ENCODE data around the gene TAC3.

DNA sequence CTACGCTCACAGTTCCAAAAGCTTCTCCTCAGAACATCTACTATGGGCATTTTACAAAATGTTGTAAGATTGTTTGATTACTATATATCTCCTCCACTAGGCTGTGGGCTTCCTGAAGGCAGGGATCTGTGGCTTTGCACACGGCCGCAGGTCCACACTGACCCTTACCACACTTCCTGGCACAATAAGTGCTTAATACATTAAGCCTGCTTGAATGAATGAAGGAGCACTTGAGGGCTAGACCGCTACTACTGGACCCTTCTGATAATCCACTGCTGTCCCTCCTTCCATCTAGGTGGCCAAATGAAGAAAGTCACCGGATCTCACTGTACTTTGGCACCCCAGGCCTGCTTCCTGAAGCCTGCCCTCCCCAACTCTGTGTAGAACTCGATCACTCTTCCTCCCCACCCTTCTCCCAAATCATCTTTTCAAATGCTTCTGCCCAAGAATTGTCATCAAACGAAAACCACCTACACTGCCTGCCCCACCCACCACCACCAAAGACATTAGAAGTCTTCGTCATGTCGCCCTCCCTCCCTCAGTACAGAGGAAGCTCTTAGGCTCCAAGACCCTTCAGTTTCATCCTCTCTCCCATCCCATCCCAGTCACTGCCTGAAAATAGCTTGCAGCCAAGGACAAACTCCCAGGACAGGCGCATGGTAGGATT is 9.4 kb downstream of the TAC3 start:
- TF ChIP-seq POLR2AphosphoS5 (IDR thresholded peaks at IDR 0.05; ENCODE audit: low read depth, low read length) (no peak), TAF1 (IDR thresholded peaks at IDR 0.05; ENCODE audit: low read depth, low read length) (no peak)

All from GM12891 (cell line).